ENCODE results near the gene YLPM1. TPM values are rescaled to one million over a fixed set of nuclear protein-coding genes. Genes with fewer than 3 reads are reported as not detected.

The YLPM1 gene
- polyA plus RNA-seq, 1 of the 3 experiments (the other 2 are of a cell fraction), result 14.0 TPM

GRCh38 chr14:74792249-74793039 is 29.3 kb downstream of the YLPM1 start:
- H3K4me1 ChIP-seq (ENCODE audit: control insufficient read depth in 1 of 2, insufficient read depth in 2 of 2, low read depth in 1 of 2, low read length in 1 of 2), result peaks cover 5 to 18% of the 10 kb centered on the region in 2 experiments; a peak in 3 of 4 replicates
- H3K27me3 ChIP-seq (ENCODE audit: insufficient read depth), result no peaks in the 10 kb centered on the region
- H3K4me2 ChIP-seq, result peak overlapping the region; percentile 20; the same call in 1 of the 2 replicates
- TF ChIP-seq CHD2 (IDR thresholded peaks at IDR 0.05; ENCODE audit: low read length, partially characterized antibody) (no peak), SMC3 (IDR thresholded peaks at IDR 0.05; ENCODE audit: low read depth, low read length) (no peak), FOSL2 (IDR thresholded peaks at IDR 0.05; ENCODE audit: borderline replicate concordance, low read depth) (no peak), YY1 (IDR thresholded peaks at IDR 0.05; ENCODE audit: low read depth) (no peak), TCF12 (IDR thresholded peaks at IDR 0.05) (no peak), NRF1 (IDR thresholded peaks at IDR 0.05; ENCODE audit: low read depth, low read length) (no peak), TAF1 (IDR thresholded peaks at IDR 0.05; ENCODE audit: borderline replicate concordance, low read depth, low read length) (no peak), RFX5 (IDR thresholded peaks at IDR 0.05; ENCODE audit: low read length) (no peak), JUND (IDR thresholded peaks at IDR 0.05) (no peak), USF2 (IDR thresholded peaks at IDR 0.05; ENCODE audit: borderline replicate concordance, low read depth, low read length) (no peak), RXRA (IDR thresholded peaks at IDR 0.05; ENCODE audit: borderline replicate concordance, low read depth) (no peak), ELF1 (IDR thresholded peaks at IDR 0.05) (no peak), GABPA (IDR thresholded peaks at IDR 0.05; ENCODE audit: low read depth) (no peak), TEAD4 (IDR thresholded peaks at IDR 0.05; ENCODE audit: borderline replicate concordance, insufficient read depth) (no peak)
- TF ChIP-seq, protein P1, sequence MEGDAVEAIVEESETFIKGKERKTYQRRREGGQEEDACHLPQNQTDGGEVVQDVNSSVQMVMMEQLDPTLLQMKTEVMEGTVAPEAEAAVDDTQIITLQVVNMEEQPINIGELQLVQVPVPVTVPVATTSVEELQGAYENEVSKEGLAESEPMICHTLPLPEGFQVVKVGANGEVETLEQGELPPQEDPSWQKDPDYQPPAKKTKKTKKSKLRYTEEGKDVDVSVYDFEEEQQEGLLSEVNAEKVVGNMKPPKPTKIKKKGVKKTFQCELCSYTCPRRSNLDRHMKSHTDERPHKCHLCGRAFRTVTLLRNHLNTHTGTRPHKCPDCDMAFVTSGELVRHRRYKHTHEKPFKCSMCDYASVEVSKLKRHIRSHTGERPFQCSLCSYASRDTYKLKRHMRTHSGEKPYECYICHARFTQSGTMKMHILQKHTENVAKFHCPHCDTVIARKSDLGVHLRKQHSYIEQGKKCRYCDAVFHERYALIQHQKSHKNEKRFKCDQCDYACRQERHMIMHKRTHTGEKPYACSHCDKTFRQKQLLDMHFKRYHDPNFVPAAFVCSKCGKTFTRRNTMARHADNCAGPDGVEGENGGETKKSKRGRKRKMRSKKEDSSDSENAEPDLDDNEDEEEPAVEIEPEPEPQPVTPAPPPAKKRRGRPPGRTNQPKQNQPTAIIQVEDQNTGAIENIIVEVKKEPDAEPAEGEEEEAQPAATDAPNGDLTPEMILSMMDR (IDR thresholded peaks at IDR 0.05), result no peak
- no peaks in the 10 kb centered on the region for H3K9me3 ChIP-seq
- ChIA-PET CTCF (interaction anchor here (0.9 to 1.0 kb wide), 2 partner anchors 12 to 30 kb away, joined by 3 read pairs; no protein-coding TSS in a partner anchor), POLR2A (no interaction called here)
- H3K4me3 ChIP-seq (ENCODE audit: low read depth in 2 of 2, low read length in 1 of 2), result no peak overlapping the region
- no peak for DNase-seq
- H3K9ac ChIP-seq, result no peak overlapping the region
- WGBS (ENCODE audit: low lambda C conversion rate), result 91% methylated on average over 7 of the region's 7 CpGs
- H3K9me2 ChIP-seq, result no peaks in the 10 kb centered on the region
- peaks cover 4% of the 10 kb centered on the region for H3F3A ChIP-seq (replicated peaks; ENCODE audit: insufficient read depth)
- peaks cover 18 to 56% of the 10 kb centered on the region in 2 experiments for H3K36me3 ChIP-seq (replicated peaks in 1 of 2; ENCODE audit: control insufficient read depth in 1 of 2, insufficient read depth in 2 of 2, low read length in 1 of 2)
- 0 out of 2 replicates have a peak, but pooled peaks cover 6% of the 10 kb centered on the region for H4K20me1 ChIP-seq (ENCODE audit: insufficient read depth)
- no peak overlapping the region for H2AFZ ChIP-seq (ENCODE audit: low read depth)
- H3K79me2 ChIP-seq (ENCODE audit: insufficient read depth), result peaks cover 99% of the 10 kb centered on the region
- H3K27ac ChIP-seq (ENCODE audit: low read depth in 2 of 2, low read length in 1 of 2), result no peak overlapping the region
